Measurements from ENCODE around the gene ACOT6.
"Not testable (repeated sequence)": the region's sequence is repeated elsewhere in the genome, so short reads cannot be mapped to it uniquely, and the experiment has no call there.

ACOT6 gene

GRCh38 chr14:73577214-73577613 is 35.1 kb upstream of the ACOT6 start:
- peaks cover 0 to 18% (median 3%) of the 10 kb centered on the region in 4 experiments for H3K36me3 ChIP-seq (ENCODE audit: control insufficient read depth in 4 of 4, insufficient read depth in 4 of 4, low read length in 3 of 4)
- H3K4me3 ChIP-seq (ENCODE audit: control insufficient read depth in 1 of 7, extremely low read depth in 1 of 7, insufficient read depth in 4 of 7, low read depth in 2 of 7, low read length in 6 of 7); CTCF ChIA-PET; DNase-seq; H3K4me1 ChIP-seq (ENCODE audit: control extremely low read depth in 1 of 4, control insufficient read depth in 4 of 4, insufficient read depth in 4 of 4, low read length in 3 of 4); H3K27ac ChIP-seq (ENCODE audit: insufficient read depth in 1 of 2, low read depth in 1 of 2, low read length in 2 of 2, poor library complexity in 1 of 2, severe bottlenecking in 2 of 2); H3K9me3 ChIP-seq (ENCODE audit: control extremely low read depth in 1 of 5, control insufficient read depth in 4 of 5, insufficient read depth in 2 of 5, low read depth in 1 of 5, low read length in 4 of 5); H3K27me3 ChIP-seq (replicated peaks in 2 of 5; ENCODE audit: control insufficient read depth in 4 of 5, insufficient read depth in 5 of 5, low read length in 4 of 5); POLR2A ChIA-PET: not testable (repeated sequence)
- WGBS (ENCODE audit: insufficient coverage) = no CpG with 5 or more reads among the region's 2 CpGs

GRCh38 chr14:73582102-73582979 is 30.0 kb upstream of the ACOT6 start:
- POLR2A ChIA-PET; H3K27me3 ChIP-seq (replicated peaks in 2 of 5; ENCODE audit: control insufficient read depth in 4 of 5, insufficient read depth in 5 of 5, low read length in 4 of 5); H3K4me3 ChIP-seq (ENCODE audit: control insufficient read depth in 1 of 7, extremely low read depth in 1 of 7, insufficient read depth in 4 of 7, low read depth in 2 of 7, low read length in 6 of 7); H3K36me3 ChIP-seq (ENCODE audit: control insufficient read depth in 4 of 4, insufficient read depth in 4 of 4, low read length in 3 of 4); H3K27ac ChIP-seq (ENCODE audit: insufficient read depth in 1 of 2, low read depth in 1 of 2, low read length in 2 of 2, poor library complexity in 1 of 2, severe bottlenecking in 2 of 2); H3K9me3 ChIP-seq (ENCODE audit: control extremely low read depth in 1 of 5, control insufficient read depth in 4 of 5, insufficient read depth in 2 of 5, low read depth in 1 of 5, low read length in 4 of 5); H3K4me1 ChIP-seq (ENCODE audit: control extremely low read depth in 1 of 4, control insufficient read depth in 4 of 4, insufficient read depth in 4 of 4, low read length in 3 of 4); CTCF ChIA-PET; DNase-seq: not testable (repeated sequence)
- 98% methylated on average over 4 of the region's 11 CpGs for WGBS (ENCODE audit: insufficient coverage)

- peaks cover 0 to 8% (median 3%) of the 10 kb centered on the region in 4 experiments for H3K4me1 ChIP-seq (ENCODE audit: control extremely low read depth in 1 of 4, control insufficient read depth in 4 of 4, insufficient read depth in 4 of 4, low read length in 3 of 4)
- WGBS (ENCODE audit: insufficient coverage) = 100% methylated on average over 1 of the region's 1 CpG
- H3K4me3 ChIP-seq (ENCODE audit: control insufficient read depth in 1 of 7, extremely low read depth in 1 of 7, insufficient read depth in 4 of 7, low read depth in 2 of 7, low read length in 6 of 7) = no peak overlapping the region
- DNase-seq = no peak
- H3K36me3 ChIP-seq (ENCODE audit: control insufficient read depth in 4 of 4, insufficient read depth in 4 of 4, low read length in 3 of 4) = no peaks in the 10 kb centered on the region
- peaks cover 0 to 2% (median 0%) of the 10 kb centered on the region in 5 experiments for H3K27me3 ChIP-seq (replicated peaks in 2 of 5; ENCODE audit: control insufficient read depth in 4 of 5, insufficient read depth in 5 of 5, low read length in 4 of 5)
- H3K27ac ChIP-seq (ENCODE audit: insufficient read depth in 1 of 2, low read depth in 1 of 2, low read length in 2 of 2, poor library complexity in 1 of 2, severe bottlenecking in 2 of 2) = no peak overlapping the region
- no peaks in the 10 kb centered on the region for H3K9me3 ChIP-seq (ENCODE audit: control extremely low read depth in 1 of 5, control insufficient read depth in 4 of 5, insufficient read depth in 2 of 5, low read depth in 1 of 5, low read length in 4 of 5)
- ChIA-PET CTCF (interaction anchor here (1.5 kb wide), 1 partner anchor 18 kb away, joined by 5 read pairs; no protein-coding TSS in a partner anchor), POLR2A (interaction anchor here (0.6 kb wide), 1 partner anchor 282 kb away, joined by 3 read pairs; no protein-coding TSS in a partner anchor)
Measured at GRCh38 chr14:73588695-73589094, 23.6 kb upstream of the ACOT6 start.

- WGBS (ENCODE audit: insufficient coverage) = 100% methylated on average over 2 of the region's 4 CpGs
- H3K36me3 ChIP-seq (ENCODE audit: control insufficient read depth in 4 of 4, insufficient read depth in 4 of 4, low read length in 3 of 4) = no peaks in the 10 kb centered on the region
- ChIA-PET CTCF (interaction anchor here (1.2 to 1.5 kb wide), 3 partner anchors 19 to 40 kb away, joined by 3 to 5 read pairs (median 3); no protein-coding TSS in a partner anchor), POLR2A (interaction anchor here (0.6 kb wide), 1 partner anchor 283 kb away, joined by 3 read pairs; no protein-coding TSS in a partner anchor)
- H3K4me1 ChIP-seq (ENCODE audit: control extremely low read depth in 1 of 4, control insufficient read depth in 4 of 4, insufficient read depth in 4 of 4, low read length in 3 of 4) = peaks cover 0 to 8% (median 3%) of the 10 kb centered on the region in 4 experiments
- no peaks in the 10 kb centered on the region for H3K9me3 ChIP-seq (ENCODE audit: control extremely low read depth in 1 of 5, control insufficient read depth in 4 of 5, insufficient read depth in 2 of 5, low read depth in 1 of 5, low read length in 4 of 5)
- no peak overlapping the region for H3K4me3 ChIP-seq (ENCODE audit: control insufficient read depth in 1 of 7, extremely low read depth in 1 of 7, insufficient read depth in 4 of 7, low read depth in 2 of 7, low read length in 6 of 7)
- no peak for DNase-seq
- H3K27ac ChIP-seq (ENCODE audit: insufficient read depth in 1 of 2, low read depth in 1 of 2, low read length in 2 of 2, poor library complexity in 1 of 2, severe bottlenecking in 2 of 2) = no peak overlapping the region
- peaks cover 0 to 2% (median 0%) of the 10 kb centered on the region in 5 experiments for H3K27me3 ChIP-seq (replicated peaks in 2 of 5; ENCODE audit: control insufficient read depth in 4 of 5, insufficient read depth in 5 of 5, low read length in 4 of 5)
Measured at GRCh38 chr14:73589116-73589515, 23.2 kb upstream of the ACOT6 start.

- CTCF ChIA-PET = interaction anchor here (1.3 kb wide), 1 partner anchor 43 kb away, joined by 3 read pairs; no protein-coding TSS in a partner anchor
- POLR2A ChIA-PET = not testable (repeated sequence)
Measured at GRCh38 chr14:73590673-73591004, 21.7 kb upstream of the ACOT6 start.

GRCh38 chr14:73591690-73592449 is 20.4 kb upstream of the ACOT6 start, which contains the start of gene ACOT4:
TSS of gene ACOT4 (plus strand) at chr14:73591873. CDS start at chr14:73591960, 87 bp downstream.
- Histone ChIP-seq H3K4me1 (ENCODE audit: control extremely low read depth in 1 of 4, control insufficient read depth in 4 of 4, insufficient read depth in 4 of 4, low read length in 3 of 4) (peaks cover 0 to 8% (median 3%) of the 10 kb centered on the region in 4 experiments), H3K36me3 (ENCODE audit: control insufficient read depth in 4 of 4, insufficient read depth in 4 of 4, low read length in 3 of 4) (no peaks in the 10 kb centered on the region), H3K27me3 (replicated peaks in 2 of 5; ENCODE audit: control insufficient read depth in 4 of 5, insufficient read depth in 5 of 5, low read length in 4 of 5) (peaks cover 0 to 2% (median 0%) of the 10 kb centered on the region in 5 experiments), H3K27ac (ENCODE audit: insufficient read depth in 1 of 2, low read depth in 1 of 2, low read length in 2 of 2, poor library complexity in 1 of 2, severe bottlenecking in 2 of 2) (no peak within 1 kb of the TSS), H3K4me3 (ENCODE audit: control insufficient read depth in 1 of 7, extremely low read depth in 1 of 7, insufficient read depth in 4 of 7, low read depth in 2 of 7, low read length in 6 of 7) (peak within 1 kb of the TSS; percentile 56 to 82 (median 73)), H3K9me3 (ENCODE audit: control extremely low read depth in 1 of 5, control insufficient read depth in 4 of 5, insufficient read depth in 2 of 5, low read depth in 1 of 5, low read length in 4 of 5) (no peaks in the 10 kb centered on the region)
- POLR2A ChIA-PET = interaction anchor here (0.6 kb wide), 1 partner anchor 285 kb away, joined by 7 read pairs; no protein-coding TSS in a partner anchor
- CTCF ChIA-PET = no interaction called here
- DNase-seq = peak; percentile 52 to 81 (median 69)
- WGBS (ENCODE audit: insufficient coverage) = 3% methylated on average over 87 of the region's 89 CpGs

More at GRCh38 chr14:73590673-73591004, 21.7 kb upstream of the ACOT6 start:
- not testable (repeated sequence) for DNase-seq; H3K9me3 ChIP-seq (ENCODE audit: control extremely low read depth in 1 of 5, control insufficient read depth in 4 of 5, insufficient read depth in 2 of 5, low read depth in 1 of 5, low read length in 4 of 5); H3K27me3 ChIP-seq (replicated peaks in 2 of 5; ENCODE audit: control insufficient read depth in 4 of 5, insufficient read depth in 5 of 5, low read length in 4 of 5); H3K4me1 ChIP-seq (ENCODE audit: control extremely low read depth in 1 of 4, control insufficient read depth in 4 of 4, insufficient read depth in 4 of 4, low read length in 3 of 4); H3K4me3 ChIP-seq (ENCODE audit: control insufficient read depth in 1 of 7, extremely low read depth in 1 of 7, insufficient read depth in 4 of 7, low read depth in 2 of 7, low read length in 6 of 7); H3K27ac ChIP-seq (ENCODE audit: insufficient read depth in 1 of 2, low read depth in 1 of 2, low read length in 2 of 2, poor library complexity in 1 of 2, severe bottlenecking in 2 of 2); H3K36me3 ChIP-seq (ENCODE audit: control insufficient read depth in 4 of 4, insufficient read depth in 4 of 4, low read length in 3 of 4)
- 90% methylated on average over 15 of the region's 32 CpGs for WGBS (ENCODE audit: insufficient coverage)

All from common myeloid progenitor, CD34-positive (primary cell).